ENCODE measurements around the gene PTPRK. TPM values are rescaled to one million over a fixed set of nuclear protein-coding genes. Genes with fewer than 3 reads are reported as not detected.

Gene PTPRK
- total and polyA plus RNA-seq, 9 of the 15 experiments (the other 6 are each of a cell fraction or from before 2014, with no cell fraction given), result 0.04 to 0.51 TPM; not detected in 7

DNA sequence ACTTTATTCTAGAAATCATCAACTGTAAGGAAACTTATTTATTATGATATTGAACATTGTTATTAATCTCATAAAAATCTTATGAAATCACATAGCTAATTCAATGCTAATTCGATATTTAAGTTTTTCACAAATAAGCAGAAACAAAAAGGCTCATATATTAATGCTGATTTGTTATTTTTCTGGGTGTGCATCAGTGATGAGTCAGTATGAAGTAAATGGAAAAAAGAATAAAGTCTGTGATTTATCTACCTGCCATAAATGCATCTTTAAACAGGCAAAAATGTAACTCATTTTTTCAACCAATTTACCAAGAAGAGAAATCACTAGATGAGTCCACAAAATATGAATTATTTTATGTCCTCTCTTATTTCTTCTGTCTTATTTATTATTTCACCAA, 253.5 kb downstream of the PTPRK start:
- CTCF ChIA-PET (ENCODE audit: low intra/inter-chr PET ratio), result no interaction called here
- Histone ChIP-seq H2AFZ (ENCODE audit: low read depth, low read length) (no peak overlapping the region), H3K9ac (ENCODE audit: insufficient read depth in 1 of 2, low read depth in 2 of 2, low read length in 2 of 2) (no peak overlapping the region), H3K27ac (ENCODE audit: extremely low read depth, low read depth, low read length) (no peak overlapping the region), H3K4me1 (replicated peaks in 1 of 2; ENCODE audit: control insufficient read depth in 2 of 2, insufficient read depth in 2 of 2, low read length in 2 of 2) (no peaks in the 10 kb centered on the region), H4K20me1 (replicated peaks; ENCODE audit: control insufficient read depth, insufficient read depth, low read length) (no peaks in the 10 kb centered on the region), H3K9me3 (replicated peaks; ENCODE audit: control insufficient read depth, insufficient read depth, low read depth, low read length) (0 out of 2 replicates have a peak, but pooled peaks cover 2% of the 10 kb centered on the region), H3K79me2 (ENCODE audit: control insufficient read depth, insufficient read depth, low read length) (no peaks in the 10 kb centered on the region), H3K4me3 (no peak overlapping the region), H3K9me1 (ENCODE audit: control insufficient read depth, insufficient read depth, low read length) (no peaks in the 10 kb centered on the region), H3K27me3 (ENCODE audit: control insufficient read depth in 2 of 2, insufficient read depth in 2 of 2, low read length in 2 of 2) (no peaks in the 10 kb centered on the region), H3K36me3 (ENCODE audit: control insufficient read depth, insufficient read depth, low read length) (no peaks in the 10 kb centered on the region), H3K4me2 (ENCODE audit: insufficient read depth, low read length) (no peak overlapping the region)
- no peak for TF ChIP-seq PKNOX1 (IDR thresholded peaks at IDR 0.05)
- no peak for TF ChIP-seq SMAD2 (IDR thresholded peaks at IDR 0.05; ENCODE audit: low read depth, low read length)
- no peak for TF ChIP-seq HNRNPK (IDR thresholded peaks at IDR 0.05; ENCODE audit: low read depth, low read length, poor library complexity, severe bottlenecking)
- TF ChIP-seq ELF4 (CRISPR knock-in tag; IDR thresholded peaks at IDR 0.05), result no peak
- TF ChIP-seq ESRRB (CRISPR knock-in tag; IDR thresholded peaks at IDR 0.05; ENCODE audit: borderline replicate concordance), result no peak
- TF ChIP-seq ASH1L (IDR thresholded peaks at IDR 0.05; ENCODE audit: borderline replicate concordance, low read depth, partially characterized antibody), result no peak
- TF ChIP-seq ZNF274 (IDR thresholded peaks at IDR 0.05; ENCODE audit: borderline replicate concordance, low read depth, low read length), result no peak
- DNase-seq (ENCODE audit: extremely low read depth in 1 of 4, low spot score in 3 of 4) (no peak), FAIRE-seq (no peak), ATAC-seq (no peak)
- no TSS peak for BruUV-seq (replicated peaks)
- POLR2A ChIA-PET, result no interaction called here
- 0% methylated on average over 1 of the region's 1 CpG for WGBS (ENCODE audit: insufficient coverage, low coverage, missing lambda C conversion rate)
- intact Hi-C loops (cut with micrococcal nuclease), result no loop called here
- in situ Hi-C loops (cut with MboI), result no loop called here

Measured in K562 (cell line).